ENCODE data around the gene WNT9A. TPM values are rescaled to one million over a fixed set of nuclear protein-coding genes. Genes with fewer than 3 reads are reported as not detected.
A peak's percentile ranks its signal among the peaks of the same experiment; 100 is the strongest.

Gene WNT9A
- total RNA-seq, 1 experiment from 2014 or later = 1.5 TPM

GRCh38 chr1:227918736-227919135 is 29.0 kb downstream of the WNT9A start (continued):
- TF ChIP-seq PREB (CRISPR knock-in tag; IDR thresholded peaks at IDR 0.05; ENCODE audit: borderline replicate concordance) (no peak), GTF2I (CRISPR knock-in tag; conservative IDR thresholded peaks at IDR 0.05) (no peak), USF2 (CRISPR knock-in tag; IDR thresholded peaks at IDR 0.05) (no peak), ZNF425 (CRISPR knock-in tag; conservative IDR thresholded peaks at IDR 0.05) (no peak), USF1 (CRISPR knock-in tag; IDR thresholded peaks at IDR 0.05) (no peak), ATF2 (CRISPR knock-in tag; IDR thresholded peaks at IDR 0.05; ENCODE audit: borderline replicate concordance, low read depth) (no peak), NFATC4 (CRISPR knock-in tag; IDR thresholded peaks at IDR 0.05) (no peak)

- no peak overlapping the region for H3K4me3 Mint-ChIP-seq
- ChIA-PET POLR2A (no interaction called here), CTCF (interaction anchor here (1.0 kb wide), 1 partner anchor 156 kb away, joined by 3 read pairs; no protein-coding TSS in a partner anchor)
- TF ChIP-seq ZNF121 (CRISPR knock-in tag; IDR thresholded peaks at IDR 0.05) (no peak), ZNF263 (CRISPR knock-in tag; IDR thresholded peaks at IDR 0.05; ENCODE audit: low read depth) (peak; percentile 62; the same call in 1 of the 2 replicates)
- H3K4me1 Mint-ChIP-seq = peaks cover 15% of the 10 kb centered on the region
- DNase-seq (ENCODE audit: low spot score) (no peak), ATAC-seq (no peak)
- H3K27me3 Mint-ChIP-seq (ENCODE audit: low read depth) = no peaks in the 10 kb centered on the region
- no peak overlapping the region for H3K27ac Mint-ChIP-seq
- no peaks in the 10 kb centered on the region for H3K36me3 Mint-ChIP-seq
- no peaks in the 10 kb centered on the region for H3K9me3 Mint-ChIP-seq
Measured at GRCh38 chr1:227918083-227918700, 29.5 kb downstream of the WNT9A start.

- Mint-ChIP-seq H3K4me1 (peaks cover 23% of the 10 kb centered on the region), H3K36me3 (no peaks in the 10 kb centered on the region), H3K9me3 (no peaks in the 10 kb centered on the region), H3K4me3 (no peak overlapping the region), H3K27me3 (ENCODE audit: low read depth) (no peaks in the 10 kb centered on the region), H3K27ac (no peak overlapping the region)
- POLR2A ChIA-PET = no interaction called here
- CTCF ChIA-PET = no interaction called here
- DNase-seq (ENCODE audit: low spot score) (no peak), ATAC-seq (no peak)
- TF ChIP-seq MYBL2 (CRISPR knock-in tag; IDR thresholded peaks at IDR 0.05) (no peak), ARID4B (CRISPR knock-in tag; IDR thresholded peaks at IDR 0.05; ENCODE audit: borderline replicate concordance) (no peak), ESRRA (CRISPR knock-in tag; IDR thresholded peaks at IDR 0.05; ENCODE audit: borderline replicate concordance) (no peak), ZNF512 (CRISPR knock-in tag; IDR thresholded peaks at IDR 0.05; ENCODE audit: borderline replicate concordance) (no peak), ZNF423 (CRISPR knock-in tag; IDR thresholded peaks at IDR 0.05) (no peak), ZSCAN18 (CRISPR knock-in tag; IDR thresholded peaks at IDR 0.05) (no peak)
Measured at GRCh38 chr1:227917081-227917950, 30.4 kb downstream of the WNT9A start.
